Loucy (cell line): Measurements from ENCODE around the gene POTEF.

Experiments used
- EZH2phosphoT487 ChIP-seq: fragments of 200-600 bp; IDR thresholded peaks from 2 replicates; pipeline ENCODE4 v1.6.1; 2018; ENCODE audit warnings: antibody characterized with exemption, mild to moderate bottlenecking, moderate library complexity, borderline replicate concordance
- TF ChIP-seq, protein P1 (sequence below): fragments of 200-600 bp; sonication (generic); conservative IDR thresholded peaks from 2 replicates; pipeline ENCODE4 v1.5.1; 2014; ENCODE audit warnings: mild to moderate bottlenecking, antibody characterized with exemption, low read length

GRCh38 chr2:130150181-130151144 lies 21.4 kb upstream of the POTEF start:
- TF ChIP-seq, protein P1, sequence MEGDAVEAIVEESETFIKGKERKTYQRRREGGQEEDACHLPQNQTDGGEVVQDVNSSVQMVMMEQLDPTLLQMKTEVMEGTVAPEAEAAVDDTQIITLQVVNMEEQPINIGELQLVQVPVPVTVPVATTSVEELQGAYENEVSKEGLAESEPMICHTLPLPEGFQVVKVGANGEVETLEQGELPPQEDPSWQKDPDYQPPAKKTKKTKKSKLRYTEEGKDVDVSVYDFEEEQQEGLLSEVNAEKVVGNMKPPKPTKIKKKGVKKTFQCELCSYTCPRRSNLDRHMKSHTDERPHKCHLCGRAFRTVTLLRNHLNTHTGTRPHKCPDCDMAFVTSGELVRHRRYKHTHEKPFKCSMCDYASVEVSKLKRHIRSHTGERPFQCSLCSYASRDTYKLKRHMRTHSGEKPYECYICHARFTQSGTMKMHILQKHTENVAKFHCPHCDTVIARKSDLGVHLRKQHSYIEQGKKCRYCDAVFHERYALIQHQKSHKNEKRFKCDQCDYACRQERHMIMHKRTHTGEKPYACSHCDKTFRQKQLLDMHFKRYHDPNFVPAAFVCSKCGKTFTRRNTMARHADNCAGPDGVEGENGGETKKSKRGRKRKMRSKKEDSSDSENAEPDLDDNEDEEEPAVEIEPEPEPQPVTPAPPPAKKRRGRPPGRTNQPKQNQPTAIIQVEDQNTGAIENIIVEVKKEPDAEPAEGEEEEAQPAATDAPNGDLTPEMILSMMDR, result no peak
- TF ChIP-seq EZH2phosphoT487, result no peak
